Stimulated activated naive CD4-positive, alpha-beta T cell treated with Interleukin-2 at 50 U/mL for 16 hours (primary cell): ENCODE data around the gene GSTA3.
"Not testable (repeated sequence)": the region's sequence is repeated elsewhere in the genome, so short reads cannot be mapped to it uniquely, and the experiment has no call there.

Source experiments
- DNase-seq: peaks from one replicate; lab custom pipeline; 2025; lab: John Stamatoyannopoulos, UW

Gene GSTA3

GRCh38 chr6:52909531-52909930 lies at the start of gene GSTA3:
Gene GSTA3 (minus strand): TSS chr6:52909698. CDS start chr6:52905834, 3,864 bp downstream.
- no peak for DNase-seq

DNA sequence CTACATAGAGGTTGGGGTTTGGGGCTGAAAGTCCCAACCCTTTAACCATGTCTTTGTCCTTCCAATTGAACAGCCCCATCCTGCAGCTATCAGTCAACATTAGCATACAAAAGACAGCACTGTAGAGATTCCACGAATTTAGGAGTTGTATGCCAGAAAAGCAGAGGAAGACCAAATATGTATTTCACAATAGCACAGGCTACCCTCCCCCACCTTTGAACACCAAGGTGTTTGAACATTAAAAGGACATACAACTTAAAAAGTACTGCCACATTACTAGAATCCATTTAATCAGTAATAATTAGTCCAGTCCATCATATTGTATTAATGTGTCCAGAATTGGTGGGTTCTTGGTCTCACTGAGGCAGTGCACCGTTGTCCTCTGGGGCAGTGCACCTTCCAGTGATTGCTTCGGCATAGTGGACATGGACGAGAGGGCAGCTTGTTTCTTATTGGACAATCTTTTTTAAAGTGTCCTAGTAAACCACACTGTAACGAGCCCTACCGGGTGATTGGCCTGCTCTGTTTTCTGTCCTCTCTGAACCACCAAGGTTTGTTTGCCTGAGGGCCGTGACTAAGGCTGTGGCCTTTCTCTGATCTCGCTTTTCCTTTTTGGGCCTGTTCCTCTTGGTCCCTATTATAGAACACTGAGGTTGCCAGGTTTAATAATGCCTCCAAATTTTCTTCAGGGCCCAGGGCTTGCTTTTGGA lies 49.2 kb upstream of the GSTA3 start:
- no peak for DNase-seq

DNA sequence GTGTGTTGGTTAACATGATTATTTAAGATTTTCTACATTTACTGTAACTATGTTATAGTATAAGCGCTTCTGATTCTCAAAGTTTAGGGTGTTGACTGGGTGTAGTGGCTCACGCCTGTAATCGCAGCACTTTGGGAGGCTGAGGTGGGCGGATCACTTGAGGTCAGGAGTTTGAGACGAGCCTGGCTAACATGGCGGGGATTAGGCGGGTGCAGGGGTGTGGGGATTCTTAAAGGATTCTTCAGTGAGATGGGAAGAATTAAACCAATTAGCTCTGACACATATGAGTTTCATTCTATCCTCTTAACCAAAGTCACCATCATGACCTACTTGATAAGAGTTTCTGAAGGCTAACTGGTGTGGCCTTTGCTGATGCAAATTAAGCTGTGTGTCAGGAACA lies 46.4 kb upstream of the GSTA3 start:
- DNase-seq, result no peak

DNA sequence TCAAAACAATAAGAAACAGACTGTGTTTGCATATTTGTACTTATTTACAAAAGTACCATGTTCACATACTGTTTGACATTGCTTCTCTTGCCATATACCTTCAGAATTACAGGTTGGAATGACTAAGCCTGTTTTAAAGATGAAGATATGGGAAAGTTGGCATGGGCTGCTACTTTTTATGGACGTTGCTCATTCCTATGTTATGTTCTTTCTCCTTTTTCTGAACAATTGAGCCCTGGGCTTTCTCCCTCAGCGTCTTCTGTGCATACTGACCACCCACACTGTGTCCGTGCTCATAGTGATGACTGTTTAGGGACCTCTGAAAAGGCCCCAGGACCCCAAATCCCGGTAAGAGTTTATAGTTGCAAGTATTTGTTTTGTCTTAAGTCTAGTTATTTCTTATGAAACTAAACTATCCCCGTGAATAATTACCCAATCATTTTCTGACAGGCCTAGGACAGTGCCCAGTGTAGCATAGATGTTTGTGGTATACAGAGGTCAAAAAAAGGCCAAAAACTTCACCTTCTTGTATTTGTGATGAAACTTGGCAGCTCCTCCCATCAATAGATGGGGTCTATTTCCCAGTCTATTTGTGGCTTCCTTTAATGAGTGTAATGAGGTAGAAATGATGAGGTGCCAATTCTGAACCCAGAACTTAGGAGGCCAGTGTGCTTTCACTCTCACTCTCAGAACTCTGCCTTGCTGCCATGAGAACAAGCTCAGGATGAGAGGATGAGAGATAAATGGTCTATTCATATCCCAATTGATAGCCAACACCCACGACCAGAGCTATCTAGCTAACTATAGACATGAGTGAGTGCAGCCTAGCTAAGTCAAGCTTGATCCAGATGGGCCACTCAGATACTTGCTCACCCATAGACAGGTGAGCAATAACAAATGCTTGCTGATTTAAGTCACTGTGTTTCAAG lies 44.7 kb upstream of the GSTA3 start:
- DNase-seq, result no peak

GRCh38 chr6:52946306-52946705 lies 36.8 kb upstream of the GSTA3 start:
- DNase-seq, result no peak

GRCh38 chr6:52942821-52943220 lies 33.3 kb upstream of the GSTA3 start:
- not testable (repeated sequence) for DNase-seq

- no peak for DNase-seq
Measured at GRCh38 chr6:52942221-52942620, 32.7 kb upstream of the GSTA3 start.

GRCh38 chr6:52937908-52938307 lies 28.4 kb upstream of the GSTA3 start:
- DNase-seq, result no peak

DNA sequence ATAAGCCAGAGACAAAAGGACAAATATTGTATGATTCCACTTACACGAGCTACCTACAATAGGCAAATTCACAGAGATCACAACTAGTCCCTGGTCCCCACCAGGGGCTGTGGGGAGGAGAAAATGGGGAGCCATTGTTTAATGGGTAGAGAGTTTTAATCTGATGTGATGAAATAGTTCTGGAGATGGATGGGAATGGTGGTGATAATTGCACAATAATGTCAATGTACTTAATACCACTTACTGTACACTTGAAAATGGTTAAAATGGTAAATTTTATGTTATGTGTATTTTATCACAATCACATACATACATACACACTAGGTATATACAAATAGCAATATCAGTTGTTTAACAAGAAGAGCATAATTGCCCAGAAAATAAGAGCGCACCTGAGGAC lies 24.3 kb upstream of the GSTA3 start:
- DNase-seq, result no peak

GRCh38 chr6:52931351-52931750 lies 21.9 kb upstream of the GSTA3 start:
- no peak for DNase-seq

GRCh38 chr6:52929321-52930164 lies 20.0 kb upstream of the GSTA3 start:
- no peak for DNase-seq

GRCh38 chr6:52927451-52927850 lies 18.0 kb upstream of the GSTA3 start:
- DNase-seq, result no peak

GRCh38 chr6:52925919-52926792 lies 16.7 kb upstream of the GSTA3 start:
- DNase-seq, result no peak

GRCh38 chr6:52925042-52925441 lies 15.5 kb upstream of the GSTA3 start:
- DNase-seq, result no peak

GRCh38 chr6:52923689-52924088 lies 14.2 kb upstream of the GSTA3 start:
- not testable (repeated sequence) for DNase-seq

- DNase-seq, result no peak
Measured at GRCh38 chr6:52922161-52922560, 12.7 kb upstream of the GSTA3 start.

DNA sequence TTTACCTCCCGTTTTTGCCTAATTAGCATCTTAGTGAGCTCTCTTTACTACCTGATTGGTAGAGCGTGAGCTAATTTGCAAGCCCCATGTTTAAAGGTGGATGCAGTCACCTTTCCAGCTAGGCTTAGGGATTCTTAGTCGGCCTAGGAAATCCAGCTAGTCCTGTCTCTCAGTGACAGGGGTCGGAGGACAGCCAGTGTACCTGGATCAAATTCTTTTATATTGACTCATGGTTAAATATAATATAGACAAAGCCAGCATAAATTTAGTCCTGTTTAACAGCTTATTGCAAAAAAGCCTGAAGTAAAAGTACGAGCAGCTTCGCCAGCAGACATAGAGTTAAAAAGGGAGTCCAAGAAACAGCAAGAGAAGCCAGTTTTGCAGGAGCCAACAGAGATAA lies 12.2 kb upstream of the GSTA3 start:
- DNase-seq, result no peak

DNA sequence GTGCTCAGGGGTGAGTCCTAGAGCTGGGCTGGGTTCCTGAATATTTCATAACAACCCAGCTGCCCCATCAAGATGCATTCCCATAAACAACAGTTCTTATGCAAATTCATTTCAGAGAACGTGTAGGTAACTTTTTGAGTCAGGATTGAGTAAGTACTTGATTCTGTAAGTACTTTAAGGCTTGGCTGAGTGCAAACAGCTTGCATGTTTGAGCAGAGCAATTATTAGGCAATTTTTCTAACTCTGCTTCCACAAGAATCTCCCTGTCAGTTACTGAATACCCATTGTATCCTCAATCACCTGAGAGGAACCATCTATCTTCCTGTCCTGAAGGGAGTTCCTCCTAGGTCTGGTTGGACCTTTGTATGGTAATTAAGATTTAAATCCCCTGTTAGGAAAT lies 10.0 kb upstream of the GSTA3 start:
- DNase-seq, result not testable (repeated sequence)

- not testable (repeated sequence) for DNase-seq
Measured at GRCh38 chr6:52918771-52919170, 9.3 kb upstream of the GSTA3 start.

GRCh38 chr6:52918027-52918686 lies 8.7 kb upstream of the GSTA3 start:
- DNase-seq, result not testable (repeated sequence)

- no peak for DNase-seq
Measured at GRCh38 chr6:52914516-52914915, 5.0 kb upstream of the GSTA3 start.
